ENCODE data around the gene FHIT. TPM values are rescaled to one million over a fixed set of nuclear protein-coding genes. Genes with fewer than 3 reads are reported as not detected.

Gene FHIT
- 16.6 TPM for total RNA-seq
- long read RNA-seq, partial matches to known transcripts = 0 of 18 reads
- long read RNA-seq, other reads (novel, unspliced or antisense) = 18 of 18 reads

DNA sequence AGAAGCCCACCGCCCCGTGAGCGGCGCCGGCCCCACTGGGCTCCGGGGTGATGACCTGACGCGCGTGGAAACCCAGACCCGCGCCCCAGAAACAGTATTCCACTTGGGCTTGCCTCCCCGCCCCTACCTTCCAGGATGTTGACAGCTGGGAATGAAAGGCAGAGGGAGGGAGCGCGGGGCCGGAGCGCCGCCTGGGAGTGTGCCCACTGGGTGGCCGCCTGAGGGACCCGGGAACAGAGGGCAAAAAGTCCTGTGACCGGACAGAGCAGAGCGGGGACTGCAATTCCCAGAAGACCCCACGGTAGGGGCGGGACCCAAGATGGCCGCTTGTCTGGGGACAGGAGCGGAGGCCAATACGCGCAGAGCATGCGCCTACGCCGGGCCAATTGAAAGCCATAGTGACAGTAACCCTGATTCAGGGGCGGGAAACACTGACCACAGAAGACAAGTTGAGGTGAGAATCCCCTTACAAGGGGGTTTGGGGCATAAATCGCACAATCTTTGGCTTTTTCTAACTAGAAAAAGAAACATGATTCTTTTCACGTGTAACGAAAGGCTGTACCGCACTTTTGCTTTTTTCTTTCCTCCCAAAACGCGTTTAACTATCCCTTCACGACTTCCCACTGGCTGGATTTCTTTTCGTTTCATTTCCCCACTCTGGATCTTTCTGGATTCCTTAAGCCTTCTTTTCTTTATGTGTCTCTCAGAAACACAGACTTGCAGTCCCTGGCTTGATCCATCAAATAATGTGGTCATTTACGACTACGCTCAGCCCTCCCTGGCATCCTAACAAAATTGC lies at the start of gene FHIT:
TSS of gene FHIT (minus strand) at position 279 of the 799 bp plus-strand sequence.
- peak; percentile 97 for DNase-seq (ENCODE audit: low spot score)
- intact Hi-C loops (cut with DNase I) = loop anchor here (5.0 to 10.0 kb wide), 2 partner anchors 311 to 933 kb away; partner anchors contain the start of gene PTPRG

DNA sequence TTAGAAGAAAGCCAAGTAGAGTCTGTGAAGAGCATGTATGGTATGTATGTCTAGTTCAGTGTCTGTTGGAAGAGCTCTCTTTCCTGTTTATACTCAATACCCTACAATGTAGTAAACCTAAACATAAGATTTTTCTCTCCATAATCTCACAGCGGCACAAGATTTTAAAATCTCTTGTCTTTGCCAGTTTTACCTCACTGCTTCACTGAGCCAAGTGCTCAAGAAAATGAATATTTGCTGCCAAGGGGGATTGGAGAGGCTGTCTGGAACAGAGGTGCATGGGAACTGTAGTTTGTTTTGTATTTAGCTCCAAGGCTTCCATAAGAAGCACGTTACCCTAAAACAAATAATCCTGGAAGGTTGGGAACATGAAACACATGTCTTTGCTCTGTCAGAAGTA lies 49.5 kb upstream of the FHIT start:
- intact Hi-C loops (cut with DNase I) = no loop called here

DNA sequence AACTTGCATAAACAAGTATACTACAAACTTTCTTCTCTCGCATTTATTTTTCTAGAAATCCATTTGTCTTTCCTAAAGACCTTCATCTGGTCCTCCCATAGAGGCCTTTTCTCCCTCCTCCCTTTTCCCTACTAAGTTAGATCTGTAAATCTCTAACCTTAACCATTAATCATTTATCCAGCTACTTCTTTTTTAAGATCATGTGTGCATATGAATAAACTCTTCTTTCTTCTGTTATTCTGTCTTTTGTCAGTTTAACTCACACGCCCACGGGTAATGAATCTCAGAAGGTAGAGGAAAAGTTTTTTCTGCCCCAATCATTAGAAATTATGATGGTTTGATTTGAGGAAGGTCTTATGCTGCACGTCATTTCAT lies 48.7 kb upstream of the FHIT start:
- intact Hi-C loops (cut with DNase I) = no loop called here
- no peak for DNase-seq (ENCODE audit: low spot score)

More for the DNA sequence above, 49.5 kb upstream of the FHIT start:
- no peak for DNase-seq (ENCODE audit: low spot score)

DNA sequence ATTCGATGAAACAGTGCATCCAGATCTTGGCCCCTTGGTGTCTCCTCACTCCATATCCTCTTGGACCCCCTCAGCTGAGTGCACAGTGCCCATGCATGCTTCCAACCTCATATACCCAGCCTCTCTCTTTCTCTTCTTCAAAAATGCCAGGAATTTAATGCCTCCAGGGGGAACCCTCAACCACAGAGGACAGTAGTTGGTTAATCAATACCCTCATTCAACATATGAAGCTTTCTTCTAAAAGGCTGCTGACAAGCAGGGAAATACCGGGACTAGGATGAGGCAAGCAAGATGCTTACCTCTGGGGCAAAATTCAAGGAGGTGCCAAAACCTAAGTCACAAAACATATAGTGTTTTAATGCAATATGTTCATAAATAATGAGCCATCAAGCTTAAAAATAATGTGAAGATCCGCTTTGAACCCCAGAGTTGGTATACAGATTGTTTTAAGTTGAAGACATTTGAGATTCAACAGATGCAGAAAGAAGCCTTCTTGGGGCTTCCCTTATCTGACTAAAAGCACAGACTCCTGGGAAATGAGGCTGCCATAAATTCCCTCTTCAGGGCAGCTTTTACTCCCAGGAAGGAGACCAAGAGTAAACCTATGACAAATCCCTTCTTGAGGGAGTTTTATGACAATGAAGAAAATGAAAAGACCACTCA lies 48.2 kb upstream of the FHIT start:
- no peak for DNase-seq (ENCODE audit: low spot score)
- intact Hi-C loops (cut with DNase I) = no loop called here

DNA sequence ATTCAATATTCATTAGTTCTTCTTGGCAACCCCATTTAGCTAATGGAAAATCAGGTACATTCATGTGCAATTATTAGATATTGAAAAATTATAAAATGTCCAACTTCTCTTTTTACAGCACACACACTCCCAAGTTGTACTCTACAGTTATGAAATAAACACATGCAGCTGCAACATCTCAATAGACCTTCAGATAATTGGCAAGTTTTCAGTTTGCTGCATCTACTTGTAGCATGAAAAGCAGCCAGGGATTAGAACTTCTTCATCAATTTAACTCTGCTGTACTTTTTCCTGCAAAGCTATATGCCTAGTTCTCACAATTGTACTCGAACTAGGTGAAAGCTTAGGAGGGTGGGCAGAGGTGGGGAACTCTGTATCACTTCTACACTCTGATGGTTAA lies 46.6 kb upstream of the FHIT start:
- intact Hi-C loops (cut with DNase I) = no loop called here
- no peak for DNase-seq (ENCODE audit: low spot score)

DNA sequence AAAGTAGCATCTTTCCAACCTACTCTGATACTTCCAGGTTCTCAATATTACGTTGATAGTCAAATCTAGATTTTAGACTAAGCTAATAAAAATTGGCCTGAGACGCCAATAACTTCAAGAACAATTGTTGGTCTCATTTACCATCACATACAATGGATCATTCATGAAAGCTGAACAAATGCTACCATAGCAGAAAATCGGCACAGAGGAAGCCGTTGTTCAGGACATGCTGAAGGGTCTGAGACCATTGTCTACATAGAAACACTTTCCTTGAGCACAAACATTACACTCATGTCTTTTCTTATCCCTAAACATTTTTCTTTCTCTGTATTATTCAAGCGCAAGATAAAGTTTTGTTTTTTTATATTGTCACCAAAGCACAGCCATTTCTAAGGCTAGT lies 37.2 kb upstream of the FHIT start:
- intact Hi-C loops (cut with DNase I) = no loop called here
- DNase-seq (ENCODE audit: low spot score) = no peak

DNA sequence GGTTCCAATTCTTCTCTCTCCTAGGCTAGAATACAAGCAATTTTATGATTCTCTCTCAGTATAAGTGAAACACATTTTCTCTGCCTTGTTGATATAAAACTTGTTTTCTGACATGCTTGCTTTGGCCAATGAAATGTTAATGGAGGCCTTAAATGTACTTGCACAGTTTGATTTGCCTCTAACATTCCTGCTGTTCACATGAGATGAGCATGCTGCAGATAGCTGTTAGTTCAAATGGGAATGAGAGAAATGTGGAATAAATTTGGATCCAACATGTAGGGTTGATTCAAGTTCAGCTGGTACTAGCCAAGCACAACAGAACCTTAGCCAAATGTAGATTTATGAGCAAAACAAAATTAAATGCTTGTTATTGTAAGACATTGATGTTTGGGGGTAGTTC lies 32.6 kb upstream of the FHIT start:
- no peak for DNase-seq (ENCODE audit: low spot score)
- intact Hi-C loops (cut with DNase I) = no loop called here

DNA sequence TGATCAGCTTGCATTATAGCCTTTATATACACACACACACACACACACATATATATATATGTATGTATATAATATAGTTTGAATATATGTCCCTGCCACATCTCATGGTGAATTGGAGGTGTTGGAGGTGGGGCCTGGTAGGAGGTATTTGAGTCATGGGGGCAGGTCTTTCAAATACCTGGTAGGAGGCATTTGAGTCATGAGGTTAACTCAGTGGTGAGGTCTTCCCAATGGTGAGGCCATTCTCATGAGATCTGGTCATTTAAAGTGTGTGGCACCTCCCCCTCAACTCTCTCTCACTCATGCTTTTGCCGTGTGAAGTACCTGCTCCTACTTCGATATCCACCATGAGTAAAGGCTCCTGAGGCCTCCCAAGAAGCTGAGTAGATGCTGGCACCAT lies 27.5 kb upstream of the FHIT start:
- DNase-seq (ENCODE audit: low spot score) = no peak
- intact Hi-C loops (cut with DNase I) = no loop called here

DNA sequence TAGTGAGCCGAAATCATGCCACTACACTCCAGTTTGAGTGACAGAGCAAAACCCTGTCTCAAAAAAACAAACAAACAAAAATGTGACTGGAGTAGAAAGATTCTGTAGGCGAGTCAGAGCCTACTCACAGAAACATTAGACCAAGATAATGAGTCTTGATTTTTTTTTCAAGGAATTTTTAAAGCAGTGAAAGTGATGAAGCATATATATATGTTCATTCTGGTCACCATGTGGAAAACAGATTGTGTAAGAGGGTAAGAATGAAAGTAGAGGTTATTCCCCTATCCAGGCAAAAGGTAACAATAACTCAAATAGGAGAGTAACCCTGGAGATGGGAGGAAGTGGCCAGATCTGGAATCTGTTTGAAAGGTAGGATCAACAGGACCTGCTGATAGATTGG lies 26.2 kb upstream of the FHIT start:
- DNase-seq (ENCODE audit: low spot score) = no peak
- intact Hi-C loops (cut with DNase I) = no loop called here

DNA sequence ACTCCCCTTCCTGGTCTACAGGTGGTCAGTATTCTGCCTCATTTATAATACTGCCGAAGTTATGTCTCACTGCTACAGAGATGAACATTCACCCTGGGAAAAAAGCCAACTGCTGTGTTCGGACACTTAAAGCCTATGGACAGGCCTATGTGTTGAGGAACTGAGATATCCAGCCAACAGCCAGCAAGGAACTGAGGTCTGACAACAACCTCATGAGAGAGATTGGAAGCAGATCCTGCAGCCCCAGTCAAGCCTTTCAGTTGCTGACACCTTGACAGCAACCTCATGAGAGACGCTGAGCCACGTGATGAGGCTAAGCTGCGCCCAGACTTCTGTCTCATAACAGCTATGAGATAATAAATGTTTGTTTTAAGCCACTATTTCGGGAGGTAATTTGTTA lies 18.2 kb upstream of the FHIT start:
- intact Hi-C loops (cut with DNase I) = no loop called here
- no peak for DNase-seq (ENCODE audit: low spot score)

DNA sequence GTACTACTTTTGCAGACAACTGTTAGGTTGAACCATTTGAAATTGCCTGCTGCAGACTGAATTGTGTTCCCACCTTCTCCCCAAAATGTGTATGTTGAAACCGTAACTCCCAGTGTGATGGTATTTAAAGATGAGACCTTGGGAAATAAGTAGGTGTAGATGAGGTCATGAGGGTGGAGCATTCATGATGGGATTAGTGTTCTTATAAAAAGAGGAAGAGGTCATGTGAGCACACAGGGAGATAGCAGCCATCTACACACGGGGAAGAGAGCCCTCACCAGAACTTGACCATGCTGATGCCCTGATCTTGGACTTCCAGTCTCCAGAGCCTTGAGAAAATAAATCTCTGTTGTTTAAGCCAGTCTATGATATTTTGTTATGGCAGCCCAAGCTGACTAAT lies 17.4 kb upstream of the FHIT start:
- DNase-seq (ENCODE audit: low spot score) = no peak
- intact Hi-C loops (cut with DNase I) = no loop called here

DNA sequence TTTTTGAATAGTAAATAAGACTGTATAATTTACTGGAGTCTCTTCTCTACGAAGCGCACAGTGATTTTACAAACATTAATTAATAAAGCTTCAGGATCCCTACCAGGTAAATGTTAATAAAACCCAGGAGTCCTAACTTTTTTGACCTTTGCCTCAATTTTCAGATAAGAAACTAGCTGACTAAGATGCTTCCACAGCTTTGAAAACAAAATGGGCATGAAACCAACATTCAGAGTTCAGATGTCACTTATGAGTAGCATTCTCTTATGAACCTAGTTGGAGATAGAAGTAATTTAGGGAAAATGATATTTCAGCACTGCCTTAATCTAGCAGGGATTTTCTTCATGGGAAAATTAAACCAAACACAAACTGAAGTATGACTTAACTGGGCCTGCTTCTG lies 13.0 kb upstream of the FHIT start:
- intact Hi-C loops (cut with DNase I) = no loop called here
- DNase-seq (ENCODE audit: low spot score) = no peak

DNA sequence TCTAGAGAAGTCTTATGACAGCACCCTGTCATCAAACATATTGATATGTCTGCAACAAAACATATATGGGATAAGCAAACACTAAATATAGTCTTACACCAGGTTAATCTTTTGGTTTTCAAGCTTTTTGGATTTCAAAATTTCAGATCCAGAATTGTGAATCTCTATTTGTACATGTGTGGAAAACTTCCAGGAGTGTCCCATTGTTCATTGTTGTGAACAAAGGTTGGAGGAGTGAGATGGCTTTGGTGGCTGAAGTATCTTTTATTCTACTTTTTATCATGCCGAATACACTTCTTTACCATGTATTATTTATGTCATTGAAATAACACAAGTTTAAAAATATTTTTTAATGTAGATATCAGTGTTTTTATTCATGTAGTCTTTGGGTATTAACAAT lies 5.9 kb upstream of the FHIT start:
- intact Hi-C loops (cut with DNase I) = loop anchor here (10.0 kb wide), 1 partner anchor 928 kb away; no protein-coding TSS in a partner anchor
- DNase-seq (ENCODE audit: low spot score) = no peak

DNA sequence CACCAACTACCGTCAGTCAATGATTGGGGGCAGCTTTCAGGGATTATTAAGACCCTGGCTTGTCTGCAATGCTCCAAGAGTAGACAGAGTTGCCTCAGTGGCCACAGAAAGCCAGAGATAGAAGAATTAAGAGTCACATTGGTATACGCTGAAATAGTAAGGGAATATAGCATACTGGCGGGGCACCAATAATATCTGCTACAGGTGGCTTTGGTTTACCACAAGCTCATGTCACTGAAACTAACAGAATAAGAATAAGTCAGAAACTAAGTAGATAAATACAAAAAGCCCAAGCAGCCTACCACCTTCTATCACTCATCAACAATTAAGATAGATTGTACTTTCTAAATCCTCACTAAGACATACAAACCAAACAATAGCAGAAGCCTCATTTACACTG lies 2.5 kb upstream of the FHIT start:
- DNase-seq (ENCODE audit: low spot score) = no peak
- intact Hi-C loops (cut with DNase I) = loop anchor here (5.0 to 10.0 kb wide), 2 partner anchors 309 to 931 kb away; partner anchors contain the start of gene PTPRG

DNA sequence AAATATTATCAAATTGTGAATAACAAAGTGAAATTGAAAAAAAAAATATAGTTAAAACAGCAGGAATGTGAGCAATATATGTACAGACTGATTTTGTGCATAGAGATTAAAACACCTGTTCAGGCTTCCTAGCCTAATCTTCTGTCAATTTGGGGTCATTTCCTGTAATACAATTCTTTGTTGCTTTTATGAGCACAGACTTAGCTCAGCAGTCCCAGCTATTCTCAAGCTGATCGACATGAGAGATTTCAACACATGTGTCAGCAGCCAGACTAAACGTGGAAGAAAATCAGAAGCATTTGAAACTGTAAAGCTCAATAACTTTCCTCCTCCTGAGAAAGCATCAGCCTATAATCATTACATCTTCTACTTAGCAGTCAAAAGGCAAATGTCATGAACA lies 1.6 kb upstream of the FHIT start:
- DNase-seq (ENCODE audit: low spot score) = no peak
- intact Hi-C loops (cut with DNase I) = loop anchor here (5.0 to 10.0 kb wide), 2 partner anchors 309 to 932 kb away; partner anchors contain the start of gene PTPRG

DNA sequence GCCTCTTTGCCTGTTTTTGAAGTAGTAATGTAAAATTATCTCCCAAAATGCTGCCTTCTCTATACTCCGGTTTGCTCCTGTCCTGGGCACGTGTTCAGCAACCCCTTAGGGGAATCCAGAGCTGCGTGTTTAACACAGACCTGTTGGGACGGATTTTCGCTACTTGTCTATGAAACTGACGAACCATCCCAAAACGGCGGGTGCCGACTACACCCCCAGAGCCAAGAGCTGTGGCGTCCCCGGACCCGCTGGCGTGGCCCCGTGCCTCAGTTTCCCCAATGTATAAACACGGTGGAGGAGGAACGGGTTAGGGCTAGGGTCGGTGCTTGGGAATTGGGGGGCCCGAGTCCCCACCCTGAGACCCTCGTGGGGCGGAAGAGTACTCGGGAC lies 473 bp downstream of the FHIT start:
- no peak for DNase-seq (ENCODE audit: low spot score)
- intact Hi-C loops (cut with DNase I) = loop anchor here (5.0 to 10.0 kb wide), 2 partner anchors 312 to 934 kb away; partner anchors contain the start of gene PTPRG

DNA sequence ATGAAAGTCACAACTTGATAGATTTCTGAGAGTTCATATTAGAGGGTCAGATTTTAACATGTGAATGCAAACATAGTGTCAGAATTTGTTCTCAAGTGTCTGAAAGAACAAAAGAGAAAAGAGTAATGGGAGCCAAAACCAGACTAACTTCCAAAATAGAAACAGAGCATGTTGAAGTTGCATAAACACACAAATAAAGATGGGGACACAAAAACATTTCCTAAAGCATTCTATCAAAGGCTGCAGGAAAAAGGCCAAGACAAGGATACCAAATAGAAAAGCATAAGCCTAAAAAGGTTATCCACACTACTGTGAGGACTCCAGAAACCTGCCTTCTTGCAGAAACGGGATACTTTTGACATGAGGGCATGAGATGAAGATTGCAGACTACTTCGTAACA lies 2.8 kb downstream of the FHIT start:
- no peak for DNase-seq (ENCODE audit: low spot score)
- intact Hi-C loops (cut with DNase I) = no loop called here

DNA sequence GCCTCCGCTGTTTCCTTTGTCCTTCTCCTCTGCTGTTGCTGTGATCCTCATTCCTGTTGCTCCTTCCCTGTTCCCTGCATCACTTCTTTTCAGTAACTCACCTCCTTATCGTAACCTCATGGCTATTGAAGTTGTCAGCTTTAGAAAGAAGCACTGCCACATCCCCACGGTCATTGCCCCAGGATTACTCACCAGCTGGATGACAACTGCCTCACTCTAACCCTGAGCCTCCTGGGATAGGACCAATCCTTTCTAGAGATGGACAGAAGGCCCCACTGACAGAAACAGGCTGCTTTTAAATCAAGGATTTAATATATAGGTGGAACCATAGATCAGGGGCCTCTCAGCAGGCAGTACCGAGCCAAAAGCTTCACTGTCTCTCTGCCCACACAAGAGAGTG lies 4.1 kb downstream of the FHIT start:
- intact Hi-C loops (cut with DNase I) = no loop called here
- no peak for DNase-seq (ENCODE audit: low spot score)

DNA sequence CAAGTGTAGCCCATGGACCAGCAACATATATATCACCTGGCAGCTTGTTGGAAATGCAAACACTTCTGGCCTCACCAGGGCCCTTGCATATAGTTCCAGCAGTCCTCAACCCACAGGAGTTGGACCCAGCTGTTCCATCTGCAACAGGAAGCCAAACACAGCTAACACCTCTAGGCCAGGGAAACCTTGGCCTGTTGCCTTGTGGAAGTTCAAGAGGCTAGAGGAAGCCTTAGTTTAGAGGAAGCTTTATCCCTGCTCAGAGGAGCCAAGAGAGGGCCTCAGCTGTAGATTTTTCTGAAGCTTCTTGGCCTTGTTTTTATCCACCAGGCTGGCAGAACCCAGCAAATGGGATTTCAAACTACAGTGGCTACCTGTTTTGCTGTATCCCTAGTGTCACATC lies 11.4 kb downstream of the FHIT start:
- no peak for DNase-seq (ENCODE audit: low spot score)
- intact Hi-C loops (cut with DNase I) = no loop called here

DNA sequence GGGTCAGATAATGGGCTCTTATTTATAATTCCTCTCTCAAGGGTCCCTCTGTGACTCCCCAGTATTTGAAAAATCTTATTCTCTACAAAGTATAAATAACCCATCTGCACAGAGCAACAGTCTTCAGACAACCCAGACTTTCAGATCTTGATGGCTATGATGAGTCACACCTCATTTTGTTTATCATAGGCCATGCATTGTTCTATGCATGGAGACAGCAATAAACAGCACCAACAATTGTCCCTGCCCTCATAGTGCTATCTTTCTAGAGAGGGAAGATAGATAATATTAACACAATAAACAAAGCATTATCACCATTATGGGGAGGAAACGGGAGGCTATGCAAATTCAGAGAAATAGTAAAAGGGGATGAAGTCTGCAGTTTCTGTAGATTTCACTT lies 13.4 kb downstream of the FHIT start:
- no peak for DNase-seq (ENCODE audit: low spot score)
- intact Hi-C loops (cut with DNase I) = no loop called here

DNA sequence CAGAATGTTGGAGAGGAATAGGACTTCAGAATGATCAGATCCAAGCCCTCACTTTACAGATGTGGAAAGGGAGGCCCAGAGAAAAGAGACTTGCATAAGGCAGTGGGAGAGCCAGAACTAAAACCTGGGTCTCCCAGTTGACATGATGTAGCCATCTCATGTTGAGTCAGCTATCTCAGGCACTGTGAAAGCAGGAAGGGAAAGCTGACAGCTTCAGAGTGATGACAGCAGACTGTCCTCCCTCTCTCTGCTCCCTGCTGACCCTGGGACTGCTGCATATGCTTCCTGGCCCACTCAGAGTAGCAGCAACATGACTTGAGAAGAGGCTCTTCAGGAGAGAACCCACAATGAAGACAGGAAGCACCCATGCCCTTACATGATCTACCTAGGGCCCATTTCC lies 14.7 kb downstream of the FHIT start:
- no peak for DNase-seq (ENCODE audit: low spot score)
- intact Hi-C loops (cut with DNase I) = no loop called here
